ENCODE measurements around the gene IFT43. TPM values are rescaled to one million over a fixed set of nuclear protein-coding genes. Genes with fewer than 3 reads are reported as not detected.

IFT43 gene
- total RNA-seq, 2 donors from 2014 or later: 43.1 to 48.5 TPM

- peak; percentile 79 to 94 for ATAC-seq
- peak; percentile 46 for DNase-seq
- intact Hi-C loops (cut with DNase I): no loop called here
Measured at GRCh38 chr14:76090616-76091391, 105.2 kb downstream of the IFT43 start.

DNA sequence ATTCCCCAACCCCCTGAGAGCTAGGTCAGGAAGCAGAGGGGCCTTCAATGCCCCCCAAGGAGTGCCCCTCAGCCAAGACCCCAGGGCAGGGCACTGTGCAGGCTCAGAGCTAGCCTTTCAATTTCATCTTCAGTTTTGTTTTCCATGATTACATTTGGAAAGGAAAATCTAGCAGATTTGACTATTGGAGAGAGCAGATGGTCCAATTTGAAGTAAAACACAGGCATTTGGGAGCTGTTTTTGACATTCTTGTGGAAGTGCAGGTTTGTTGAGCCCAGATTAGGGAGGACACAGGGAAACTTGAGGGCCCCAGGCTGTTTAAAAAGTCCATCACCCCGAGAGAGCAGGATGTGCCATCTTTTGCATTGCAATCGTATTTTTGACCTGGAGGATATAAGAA is 107.5 kb downstream of the IFT43 start:
- ATAC-seq: no peak
- no peak for DNase-seq
- intact Hi-C loops (cut with DNase I): no loop called here

DNA sequence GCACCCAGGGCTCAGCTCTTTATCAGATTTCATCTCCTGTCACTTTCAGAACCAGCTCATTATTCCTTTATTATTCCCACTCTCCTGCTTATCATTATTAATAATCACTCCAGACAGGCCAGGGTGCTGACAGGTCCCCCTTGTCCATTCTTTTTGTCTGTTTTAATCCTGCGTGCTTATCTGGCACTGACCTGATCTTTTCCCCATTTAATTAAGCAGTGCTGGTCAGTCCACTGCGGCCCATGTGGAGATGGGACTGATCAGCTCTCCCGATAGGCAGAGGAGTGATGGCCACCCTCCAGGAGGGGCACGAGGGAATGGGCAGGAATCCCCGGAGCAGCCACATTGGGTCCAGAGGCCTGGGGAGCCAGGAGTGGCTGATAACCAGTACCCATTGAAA is 110.7 kb downstream of the IFT43 start:
- ATAC-seq (no peak), DNase-seq (no peak)
- intact Hi-C loops (cut with DNase I): no loop called here

- ATAC-seq: no peak
- no peak for DNase-seq
- intact Hi-C loops (cut with DNase I): no loop called here
Measured at GRCh38 chr14:76097547-76097946, 112.0 kb downstream of the IFT43 start.

- DNase-seq: no peak
Measured at GRCh38 chr14:76098047-76098446, 112.5 kb downstream of the IFT43 start.

GRCh38 chr14:76098916-76099675 is 113.5 kb downstream of the IFT43 start:
- DNase-seq (no peak), ATAC-seq (no peak)
- intact Hi-C loops (cut with DNase I): no loop called here

More at GRCh38 chr14:76098047-76098446, 112.5 kb downstream of the IFT43 start:
- no peak for ATAC-seq
- intact Hi-C loops (cut with DNase I): no loop called here

GRCh38 chr14:76100236-76100635 is 114.7 kb downstream of the IFT43 start:
- no peak for DNase-seq
- intact Hi-C loops (cut with DNase I): no loop called here
- no peak for ATAC-seq

GRCh38 chr14:76101391-76102379 is 116.1 kb downstream of the IFT43 start:
- ATAC-seq (peak in 1 of 2 donors; percentile 31), DNase-seq (no peak)
- intact Hi-C loops (cut with DNase I): no loop called here

- ATAC-seq (no peak), DNase-seq (no peak)
- intact Hi-C loops (cut with DNase I): no loop called here
Measured at GRCh38 chr14:76104802-76105355, 119.3 kb downstream of the IFT43 start.

DNA sequence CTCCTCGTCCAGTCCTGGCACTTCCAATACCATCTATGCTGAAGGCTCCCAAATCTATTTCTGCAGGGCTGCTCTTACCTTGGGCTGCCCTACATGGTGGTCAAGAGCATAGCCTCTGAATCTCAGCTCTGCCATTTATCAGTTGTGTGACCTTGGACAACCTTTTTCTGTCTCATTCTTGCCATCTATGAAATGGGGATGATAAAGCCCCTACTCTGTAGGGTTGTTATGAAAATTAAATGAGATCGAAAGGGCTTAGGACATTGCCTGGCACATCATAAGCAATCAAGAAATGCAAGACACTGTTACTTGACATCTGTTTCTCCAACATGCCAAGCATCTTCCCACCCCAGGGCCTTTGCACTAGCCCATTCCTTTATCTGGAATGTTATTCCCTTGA is 120.6 kb downstream of the IFT43 start:
- no peak for DNase-seq

DNA sequence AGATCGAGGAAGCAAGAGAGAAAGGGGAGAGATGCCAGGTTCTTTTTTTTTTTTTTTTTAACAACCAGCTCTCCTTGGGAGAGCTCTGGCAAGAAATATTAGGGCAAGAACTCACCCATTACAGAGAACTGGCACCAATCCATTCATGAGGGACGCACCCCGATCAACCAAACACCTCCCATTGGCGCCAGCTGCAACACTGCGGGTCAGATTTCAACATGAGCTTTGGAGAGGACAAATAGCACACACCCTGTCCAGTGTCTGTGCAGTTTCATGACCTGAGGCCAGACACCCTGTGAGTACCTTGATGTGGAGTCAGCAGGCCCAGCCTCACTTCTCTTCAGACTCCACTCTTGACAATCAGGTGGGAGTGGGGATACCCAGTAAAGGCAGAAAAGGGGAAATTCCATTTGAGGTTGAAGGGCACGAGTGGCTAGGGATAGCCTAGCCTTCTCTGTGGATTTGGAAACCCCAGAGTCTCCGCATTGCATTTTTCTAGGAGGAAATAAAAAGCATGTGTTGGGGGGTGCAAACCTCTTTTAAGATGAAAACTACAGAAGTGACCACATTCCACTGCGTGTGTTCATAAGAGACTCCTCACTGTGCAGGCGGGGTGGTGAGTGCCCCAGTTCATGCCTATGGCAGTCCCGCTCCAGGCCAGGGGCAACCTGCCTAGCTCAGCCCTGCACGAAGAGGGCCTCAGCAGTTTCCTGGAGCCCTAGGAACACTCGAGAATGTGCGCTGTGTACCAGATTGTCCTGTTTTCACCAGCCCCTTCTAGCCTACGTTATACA is 123.7 kb downstream of the IFT43 start:
- DNase-seq (no peak), ATAC-seq (peak in 1 of 2 donors; percentile 61)
- intact Hi-C loops (cut with DNase I): no loop called here

More for the DNA sequence above, 120.6 kb downstream of the IFT43 start:
- ATAC-seq: no peak
- intact Hi-C loops (cut with DNase I): no loop called here

GRCh38 chr14:76112889-76113624 is 127.5 kb downstream of the IFT43 start:
- no peak for DNase-seq
- no peak for ATAC-seq
- intact Hi-C loops (cut with DNase I): no loop called here

GRCh38 chr14:76113691-76114090 is 128.1 kb downstream of the IFT43 start:
- DNase-seq (no peak), ATAC-seq (no peak)
- intact Hi-C loops (cut with DNase I): no loop called here

- no peak for DNase-seq
- no peak for ATAC-seq
- intact Hi-C loops (cut with DNase I): no loop called here
Measured at GRCh38 chr14:76115010-76115422, 129.5 kb downstream of the IFT43 start.

- ATAC-seq: no peak
- DNase-seq: no peak
- intact Hi-C loops (cut with DNase I): no loop called here
Measured at GRCh38 chr14:76117789-76118484, 132.4 kb downstream of the IFT43 start.

DNA sequence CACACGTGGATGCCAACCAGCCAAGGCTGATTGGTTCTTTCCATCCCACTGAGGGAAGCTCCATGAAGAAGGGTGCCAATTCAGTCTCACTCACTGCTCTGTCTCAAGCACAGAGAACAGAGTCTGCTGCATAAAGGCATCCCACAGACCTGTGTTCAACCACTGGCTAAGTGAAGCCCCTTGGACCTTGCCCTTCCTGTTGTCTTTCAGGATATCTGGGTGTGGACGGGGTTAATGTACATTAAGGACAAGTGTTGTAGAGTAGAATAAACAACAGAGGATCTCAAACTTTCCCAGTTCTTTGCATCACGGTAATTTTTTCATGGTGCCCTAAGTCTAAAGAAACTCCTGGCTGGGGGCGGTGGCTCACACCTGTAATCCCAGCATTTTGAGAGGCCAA is 133.0 kb downstream of the IFT43 start:
- DNase-seq: no peak
- ATAC-seq: no peak
- intact Hi-C loops (cut with DNase I): no loop called here

- intact Hi-C loops (cut with DNase I): no loop called here
- ATAC-seq: no peak
Measured at GRCh38 chr14:76121089-76121748, 135.7 kb downstream of the IFT43 start.

More at GRCh38 chr14:76121089-76121748, 135.7 kb downstream of the IFT43 start:
- no peak for DNase-seq

Measured in left cardiac atrium (tissue), 4 donors.